GM12873 (cell line): Measurements from ENCODE around the gene TNIP2.

Experiments
- TF ChIP-seq, protein P1 (sequence below): IDR thresholded peaks from 2 replicates; pipeline ENCODE4 v1.5.1; 2012; ENCODE audit warnings: low read depth, mild to moderate bottlenecking, moderate library complexity, low read length, control low read depth; ENCODE audit not compliant: insufficient read depth; ENCODE audit errors: missing control alignments

Gene TNIP2

GRCh38 chr4:2702361-2702760, 53.8 kb downstream of the TNIP2 start:
- TF ChIP-seq, protein P1, sequence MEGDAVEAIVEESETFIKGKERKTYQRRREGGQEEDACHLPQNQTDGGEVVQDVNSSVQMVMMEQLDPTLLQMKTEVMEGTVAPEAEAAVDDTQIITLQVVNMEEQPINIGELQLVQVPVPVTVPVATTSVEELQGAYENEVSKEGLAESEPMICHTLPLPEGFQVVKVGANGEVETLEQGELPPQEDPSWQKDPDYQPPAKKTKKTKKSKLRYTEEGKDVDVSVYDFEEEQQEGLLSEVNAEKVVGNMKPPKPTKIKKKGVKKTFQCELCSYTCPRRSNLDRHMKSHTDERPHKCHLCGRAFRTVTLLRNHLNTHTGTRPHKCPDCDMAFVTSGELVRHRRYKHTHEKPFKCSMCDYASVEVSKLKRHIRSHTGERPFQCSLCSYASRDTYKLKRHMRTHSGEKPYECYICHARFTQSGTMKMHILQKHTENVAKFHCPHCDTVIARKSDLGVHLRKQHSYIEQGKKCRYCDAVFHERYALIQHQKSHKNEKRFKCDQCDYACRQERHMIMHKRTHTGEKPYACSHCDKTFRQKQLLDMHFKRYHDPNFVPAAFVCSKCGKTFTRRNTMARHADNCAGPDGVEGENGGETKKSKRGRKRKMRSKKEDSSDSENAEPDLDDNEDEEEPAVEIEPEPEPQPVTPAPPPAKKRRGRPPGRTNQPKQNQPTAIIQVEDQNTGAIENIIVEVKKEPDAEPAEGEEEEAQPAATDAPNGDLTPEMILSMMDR = no peak

- TF ChIP-seq, protein P1 = no peak
Observed at GRCh38 chr4:2700031-2700430, 56.1 kb downstream of the TNIP2 start.

DNA sequence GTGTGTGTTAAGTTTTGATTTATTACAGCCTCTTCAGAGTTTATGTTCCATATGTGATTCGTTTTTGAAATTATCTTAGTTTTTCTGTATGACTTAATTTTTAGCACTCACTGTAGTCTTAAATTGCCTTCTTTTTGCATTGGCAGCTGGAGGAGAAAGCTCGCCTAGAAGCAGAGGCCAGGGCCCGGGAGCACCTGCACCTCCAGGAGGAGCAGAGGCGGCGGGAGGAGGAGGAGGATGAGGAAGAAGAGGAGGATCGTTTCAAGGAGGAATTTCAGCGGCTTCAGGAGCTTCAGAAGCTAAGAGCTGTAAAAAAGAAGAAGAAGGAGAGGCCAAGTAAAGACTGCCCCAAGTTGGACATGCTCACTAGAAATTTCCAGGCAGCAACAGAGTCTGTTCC, 56.6 kb downstream of the TNIP2 start:
- TF ChIP-seq, protein P1 = no peak

GRCh38 chr4:2698951-2699505, 57.1 kb downstream of the TNIP2 start:
- TF ChIP-seq, protein P1 = no peak

DNA sequence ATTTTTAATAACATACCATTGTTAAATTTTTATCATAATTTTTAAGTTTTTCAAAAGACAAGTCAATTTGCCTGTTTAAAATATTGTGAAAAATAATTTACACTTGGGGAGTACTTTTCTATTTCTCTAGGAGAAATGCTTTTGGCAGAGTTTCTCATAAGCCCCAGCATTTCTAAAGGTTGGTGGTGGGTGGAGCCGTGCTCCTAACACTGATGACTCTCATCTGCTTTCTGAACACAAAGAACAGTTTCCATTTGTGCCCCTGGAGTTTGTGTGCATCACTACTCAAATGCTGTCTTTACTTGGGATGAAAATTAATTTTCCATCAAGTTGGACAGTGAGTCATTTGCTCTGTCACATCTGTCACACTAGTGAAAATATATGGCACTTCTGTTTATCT, 57.6 kb downstream of the TNIP2 start:
- TF ChIP-seq, protein P1 = no peak

DNA sequence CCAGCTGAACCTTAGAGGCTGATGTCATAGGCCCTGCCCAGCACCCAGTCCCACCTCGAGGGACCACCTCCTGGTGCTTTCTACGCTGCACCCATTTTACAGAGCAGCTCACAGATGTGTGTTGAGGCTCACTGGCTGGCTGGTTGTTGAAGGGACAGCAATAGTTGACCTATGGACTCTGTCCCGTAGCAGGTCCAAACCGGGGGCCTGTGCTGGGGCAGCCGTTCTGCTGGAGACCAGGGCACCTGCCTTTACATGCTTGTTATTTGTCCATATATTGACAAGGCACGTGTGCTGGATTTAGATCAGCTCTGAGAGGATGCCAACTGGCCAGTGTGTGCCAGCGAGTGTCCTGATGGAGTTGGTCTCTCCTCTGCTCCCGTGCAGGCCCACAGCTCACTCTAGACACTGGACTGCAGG, 58.1 kb downstream of the TNIP2 start:
- TF ChIP-seq, protein P1 = no peak

DNA sequence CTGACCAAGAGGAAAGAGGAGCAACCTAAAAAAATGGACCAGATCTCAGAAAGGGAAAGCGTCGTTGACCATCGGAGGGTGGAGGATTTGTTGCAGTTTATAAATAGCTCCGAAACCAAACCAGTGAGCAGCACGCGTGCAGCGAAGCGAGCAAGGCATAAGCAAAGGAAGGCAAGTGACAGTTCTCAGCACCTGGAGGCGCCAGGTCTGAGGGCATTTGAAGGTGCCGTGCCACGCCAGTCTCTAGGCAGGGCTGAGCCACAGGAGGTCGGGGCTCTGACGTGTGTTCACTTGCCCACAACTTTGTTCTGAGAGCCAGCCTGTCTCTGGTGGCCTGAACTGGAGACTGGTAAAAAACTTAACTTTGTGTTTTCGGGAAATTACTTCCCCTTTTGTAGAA, 59.7 kb downstream of the TNIP2 start:
- TF ChIP-seq, protein P1 = peak; percentile 26
